ENCODE measurements around the gene PIP5K1C. TPM values are rescaled to one million over a fixed set of nuclear protein-coding genes. Genes with fewer than 3 reads are reported as not detected.

Gene PIP5K1C
- total and polyA plus RNA-seq, 9 donors: 8.4 to 30.0 (median 23.9) TPM

DNA sequence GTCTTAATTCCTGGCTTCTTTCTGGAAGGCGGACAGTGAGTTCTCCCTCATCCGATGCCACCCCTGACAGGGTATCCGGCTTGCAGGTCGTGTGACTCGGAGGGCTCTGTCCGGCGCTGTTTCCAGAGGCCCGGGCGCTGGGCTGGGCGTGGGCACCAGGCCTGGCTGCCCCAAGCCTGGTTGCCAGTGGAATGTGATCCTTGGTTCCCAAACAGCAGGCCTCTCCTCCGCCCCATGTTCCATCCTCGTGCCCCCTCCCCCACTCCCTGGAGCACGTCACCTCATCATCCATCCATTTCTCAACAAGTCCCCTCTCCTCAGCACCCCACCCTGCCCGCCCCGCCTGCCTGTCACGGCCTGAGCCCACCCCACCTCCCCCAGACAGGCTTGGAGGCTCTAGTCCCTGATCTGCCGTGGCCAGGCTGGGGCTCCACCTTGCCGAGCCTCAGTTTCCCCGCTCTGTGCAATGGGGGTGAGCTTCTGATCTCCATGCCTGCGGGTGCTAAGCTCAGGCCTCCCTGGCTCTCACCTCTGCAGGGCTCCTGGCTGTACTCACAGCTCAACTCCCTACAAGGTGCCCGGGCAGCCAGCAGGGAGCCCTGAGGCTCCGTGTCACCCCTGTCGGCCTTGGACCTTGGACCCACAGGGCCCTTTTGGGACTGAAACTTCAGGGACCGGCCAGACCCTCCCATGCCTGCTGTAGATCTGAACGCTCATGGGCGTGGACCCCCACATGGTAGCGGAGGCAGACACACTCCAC is 95.9 kb downstream of the PIP5K1C start:
- Histone ChIP-seq H3K4me3 (ENCODE audit: low read length) (no peak overlapping the region), H3K27ac (ENCODE audit: low read length) (no peak overlapping the region), H3K36me3 (ENCODE audit: control insufficient read depth, insufficient read depth, low read length) (no peaks in the 10 kb centered on the region), H3K4me1 (ENCODE audit: control insufficient read depth, insufficient read depth, low read length) (peaks cover 36% of the 10 kb centered on the region), H3K27me3 (ENCODE audit: control insufficient read depth, insufficient read depth, low read length) (peaks cover 39% of the 10 kb centered on the region), H3K9me3 (replicated peaks; ENCODE audit: control insufficient read depth, low read depth, low read length) (no peaks in the 10 kb centered on the region)
- no peak for DNase-seq
- WGBS (ENCODE audit: insufficient coverage): 75% methylated on average over 23 of the region's 27 CpGs

DNA sequence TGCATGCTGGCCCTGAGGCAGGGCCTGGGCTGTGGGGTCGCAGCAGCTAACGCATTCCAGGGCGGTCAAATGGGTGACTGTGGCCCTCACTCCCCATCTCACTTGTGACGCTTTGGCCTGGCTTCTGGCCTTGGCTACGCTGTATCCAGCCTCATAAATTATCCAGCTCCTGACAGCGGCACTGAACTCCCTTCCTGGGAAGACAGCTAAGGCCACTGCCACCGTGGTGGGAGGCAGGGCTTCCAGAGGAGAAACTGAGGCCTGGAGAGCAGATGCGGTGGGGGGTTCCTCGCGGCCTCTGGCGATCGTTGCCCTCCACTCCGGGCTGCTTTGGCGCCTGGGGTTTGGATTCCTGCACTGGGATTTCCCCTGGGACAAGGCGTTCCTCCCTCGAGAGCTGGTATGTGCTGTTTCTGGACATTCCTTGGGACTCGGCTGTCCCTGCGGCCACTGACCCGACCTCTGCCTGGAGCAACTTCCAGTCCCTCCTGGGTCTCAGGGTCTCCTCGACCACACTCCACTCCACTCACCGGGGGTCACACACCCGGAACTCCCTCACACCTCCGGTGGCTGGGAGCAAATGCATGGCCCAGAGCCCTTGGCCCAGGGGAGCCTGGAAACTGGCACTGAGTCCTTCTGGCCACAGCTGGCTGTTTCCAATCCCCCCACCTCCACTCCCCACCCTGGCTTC is 97.0 kb downstream of the PIP5K1C start:
- no peak overlapping the region for H3K4me3 ChIP-seq (ENCODE audit: low read length)
- H3K4me1 ChIP-seq (ENCODE audit: control insufficient read depth, insufficient read depth, low read length): peaks cover 26% of the 10 kb centered on the region
- no peak for DNase-seq
- no peak overlapping the region for H3K27ac ChIP-seq (ENCODE audit: low read length)
- WGBS (ENCODE audit: insufficient coverage): 55% methylated on average over 23 of the region's 23 CpGs
- no peaks in the 10 kb centered on the region for H3K9me3 ChIP-seq (replicated peaks; ENCODE audit: control insufficient read depth, low read depth, low read length)
- H3K27me3 ChIP-seq (ENCODE audit: control insufficient read depth, insufficient read depth, low read length): peaks cover 37% of the 10 kb centered on the region
- H3K36me3 ChIP-seq (ENCODE audit: control insufficient read depth, insufficient read depth, low read length): no peaks in the 10 kb centered on the region

DNA sequence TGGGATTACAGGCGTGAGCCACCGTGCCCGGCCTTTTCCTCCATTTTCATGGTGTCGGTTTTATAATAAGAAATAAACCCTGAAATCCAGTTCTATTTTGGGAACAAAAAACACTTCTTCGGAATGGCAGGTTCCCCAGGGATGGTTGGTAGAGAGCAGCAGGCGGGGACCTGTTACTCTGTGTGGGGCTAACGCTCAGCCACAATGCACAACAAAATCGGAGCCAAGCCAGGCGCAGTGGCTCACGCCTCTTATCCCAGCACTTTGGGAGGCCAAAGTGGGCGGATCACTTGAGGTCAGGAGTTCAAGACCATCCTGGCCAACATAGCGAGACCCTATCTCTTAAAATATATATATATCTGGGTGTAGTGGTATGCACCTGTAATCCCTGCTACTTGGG is 99.2 kb downstream of the PIP5K1C start:
- Histone ChIP-seq H3K4me1 (ENCODE audit: control insufficient read depth, insufficient read depth, low read length) (peaks cover 6% of the 10 kb centered on the region), H3K9me3 (replicated peaks; ENCODE audit: control insufficient read depth, low read depth, low read length) (no peaks in the 10 kb centered on the region), H3K4me3 (ENCODE audit: low read length) (no peak overlapping the region), H3K27ac (ENCODE audit: low read length) (no peak overlapping the region), H3K36me3 (ENCODE audit: control insufficient read depth, insufficient read depth, low read length) (no peaks in the 10 kb centered on the region), H3K27me3 (ENCODE audit: control insufficient read depth, insufficient read depth, low read length) (peaks cover 15% of the 10 kb centered on the region)
- DNase-seq: no peak
- 75% methylated on average over 8 of the region's 12 CpGs for WGBS (ENCODE audit: insufficient coverage)

DNA sequence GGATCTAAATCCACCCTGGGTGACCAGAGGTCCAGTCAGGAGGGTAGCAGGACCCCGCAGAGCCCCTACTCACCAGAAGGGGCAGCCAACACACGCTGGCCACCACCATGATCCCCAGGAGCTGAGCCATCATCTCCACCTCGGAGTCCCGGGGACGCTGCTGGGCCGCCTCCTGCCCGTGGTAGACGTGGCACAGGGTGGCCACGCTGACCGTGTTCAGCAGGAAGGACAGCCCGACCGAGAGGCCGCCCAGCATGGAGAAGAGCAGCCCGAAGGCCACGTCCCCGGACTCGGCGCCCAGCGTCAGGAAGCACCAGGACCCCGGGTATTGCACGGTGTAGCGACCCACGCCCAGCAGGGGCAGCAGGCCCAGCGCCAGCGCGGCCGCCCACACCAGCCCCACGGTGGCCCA is 100.5 kb downstream of the PIP5K1C start:
- Histone ChIP-seq H3K4me3 (ENCODE audit: low read length) (no peak overlapping the region), H3K27ac (ENCODE audit: low read length) (no peak overlapping the region), H3K36me3 (ENCODE audit: control insufficient read depth, insufficient read depth, low read length) (no peaks in the 10 kb centered on the region), H3K27me3 (ENCODE audit: control insufficient read depth, insufficient read depth, low read length) (peaks cover 5% of the 10 kb centered on the region), H3K9me3 (replicated peaks; ENCODE audit: control insufficient read depth, low read depth, low read length) (no peaks in the 10 kb centered on the region), H3K4me1 (ENCODE audit: control insufficient read depth, insufficient read depth, low read length) (peaks cover 4% of the 10 kb centered on the region)
- 86% methylated on average over 28 of the region's 28 CpGs for WGBS (ENCODE audit: insufficient coverage)
- peak; percentile 0 for DNase-seq

DNA sequence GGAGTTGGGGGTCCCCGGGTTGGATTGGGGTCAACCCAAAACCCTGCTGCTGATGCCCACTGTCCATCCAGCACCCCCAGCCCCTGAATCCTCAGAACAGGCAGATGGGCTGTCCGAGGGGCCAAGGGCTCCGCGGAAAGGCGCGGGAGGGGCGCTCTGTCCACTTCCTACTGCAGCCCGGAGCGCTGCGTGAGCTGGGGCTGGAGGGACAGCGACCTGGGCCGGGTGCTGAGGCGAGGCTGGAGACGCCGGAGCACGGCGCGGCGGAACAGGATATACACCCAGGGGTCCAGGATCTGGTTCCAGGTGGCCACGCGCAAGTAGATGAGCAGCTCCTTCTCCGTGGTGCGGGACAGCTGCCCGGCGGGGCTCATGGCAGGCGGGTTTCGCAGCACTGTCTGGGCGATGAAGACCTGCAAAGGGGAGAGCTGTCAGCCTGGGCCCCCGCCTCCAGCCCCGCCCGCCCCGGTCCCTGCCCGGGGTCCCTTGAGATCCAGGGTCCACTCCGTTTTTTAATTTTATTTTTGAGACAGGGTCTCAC is 104.7 kb downstream of the PIP5K1C start:
- 65% methylated on average over 32 of the region's 34 CpGs for WGBS (ENCODE audit: insufficient coverage)
- Histone ChIP-seq H3K9me3 (replicated peaks; ENCODE audit: control insufficient read depth, low read depth, low read length) (no peaks in the 10 kb centered on the region), H3K4me1 (ENCODE audit: control insufficient read depth, insufficient read depth, low read length) (no peaks in the 10 kb centered on the region), H3K4me3 (ENCODE audit: low read length) (no peak overlapping the region), H3K36me3 (ENCODE audit: control insufficient read depth, insufficient read depth, low read length) (no peaks in the 10 kb centered on the region), H3K27ac (ENCODE audit: low read length) (no peak overlapping the region), H3K27me3 (ENCODE audit: control insufficient read depth, insufficient read depth, low read length) (peaks cover 9% of the 10 kb centered on the region)
- DNase-seq: no peak

DNA sequence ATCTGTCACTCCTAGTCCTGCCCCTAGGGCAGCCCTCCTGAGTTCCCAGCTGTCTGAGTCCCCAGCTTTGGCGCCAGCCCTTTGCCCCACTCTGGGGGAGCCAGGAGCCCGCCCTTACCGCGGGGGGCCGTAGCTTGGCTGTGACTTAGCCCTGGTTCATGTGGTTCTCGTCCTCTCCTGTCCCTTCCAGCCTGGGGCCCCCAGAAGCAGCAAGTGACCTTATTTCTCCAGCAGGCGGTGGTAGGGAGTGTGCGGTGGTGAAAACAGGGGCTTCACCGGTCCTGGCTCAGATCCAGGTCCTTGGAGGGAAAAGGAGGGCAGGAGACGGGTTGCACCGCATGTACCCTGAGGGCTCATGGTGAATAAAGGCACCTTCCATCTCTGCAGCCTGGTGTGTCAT is 107.1 kb downstream of the PIP5K1C start:
- whole genome bisulfite sequencing (ENCODE audit: insufficient coverage): 21% methylated on average over 7 of the region's 11 CpGs
- DNase-seq: no peak
- no peak overlapping the region for H3K27ac ChIP-seq (ENCODE audit: low read length)

DNA sequence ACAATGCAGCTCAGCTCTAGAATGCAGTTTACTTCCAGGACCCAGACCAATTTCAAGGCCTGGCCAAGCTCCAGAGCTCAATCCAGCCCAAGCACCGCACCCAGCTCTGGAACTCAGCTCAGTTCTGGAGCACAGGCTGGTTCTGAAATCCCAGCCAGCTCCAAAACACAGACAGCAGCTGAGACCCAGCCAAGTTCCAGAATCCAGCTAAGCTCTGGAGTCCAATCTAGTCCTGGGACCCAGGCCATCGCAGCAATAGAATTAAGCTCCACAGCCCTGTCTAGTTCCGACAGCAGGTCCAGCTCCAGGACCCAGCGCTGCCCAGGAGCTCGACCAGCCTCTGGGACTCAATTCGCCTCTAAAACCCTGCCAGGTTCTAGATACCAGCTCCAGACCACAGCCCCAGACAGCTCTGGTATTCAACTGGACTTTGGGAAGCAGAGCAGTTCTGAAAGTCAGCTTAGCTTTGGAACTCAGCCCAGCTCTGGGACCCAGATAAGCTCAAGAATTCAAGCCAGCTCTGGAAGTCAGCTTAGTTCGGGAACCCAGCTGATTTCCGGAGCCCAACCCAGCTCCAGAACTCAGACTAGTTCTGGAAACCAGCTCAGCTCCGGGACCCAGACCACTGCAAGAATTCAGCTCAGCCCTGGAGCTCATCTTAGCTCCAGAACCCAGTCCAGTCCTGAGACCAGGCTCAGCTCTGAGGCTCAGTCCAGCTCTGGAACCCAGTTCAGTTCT is 108.2 kb downstream of the PIP5K1C start:
- H3K27ac ChIP-seq (ENCODE audit: low read length): no peak overlapping the region

More for the DNA sequence above, 107.1 kb downstream of the PIP5K1C start:
- peaks cover 9% of the 10 kb centered on the region for H3K27me3 ChIP-seq (ENCODE audit: control insufficient read depth, insufficient read depth, low read length)
- no peaks in the 10 kb centered on the region for H3K36me3 ChIP-seq (ENCODE audit: control insufficient read depth, insufficient read depth, low read length)
- H3K9me3 ChIP-seq (replicated peaks; ENCODE audit: control insufficient read depth, low read depth, low read length): no peaks in the 10 kb centered on the region
- H3K4me1 ChIP-seq (ENCODE audit: control insufficient read depth, insufficient read depth, low read length): no peaks in the 10 kb centered on the region
- no peak overlapping the region for H3K4me3 ChIP-seq (ENCODE audit: low read length)

DNA sequence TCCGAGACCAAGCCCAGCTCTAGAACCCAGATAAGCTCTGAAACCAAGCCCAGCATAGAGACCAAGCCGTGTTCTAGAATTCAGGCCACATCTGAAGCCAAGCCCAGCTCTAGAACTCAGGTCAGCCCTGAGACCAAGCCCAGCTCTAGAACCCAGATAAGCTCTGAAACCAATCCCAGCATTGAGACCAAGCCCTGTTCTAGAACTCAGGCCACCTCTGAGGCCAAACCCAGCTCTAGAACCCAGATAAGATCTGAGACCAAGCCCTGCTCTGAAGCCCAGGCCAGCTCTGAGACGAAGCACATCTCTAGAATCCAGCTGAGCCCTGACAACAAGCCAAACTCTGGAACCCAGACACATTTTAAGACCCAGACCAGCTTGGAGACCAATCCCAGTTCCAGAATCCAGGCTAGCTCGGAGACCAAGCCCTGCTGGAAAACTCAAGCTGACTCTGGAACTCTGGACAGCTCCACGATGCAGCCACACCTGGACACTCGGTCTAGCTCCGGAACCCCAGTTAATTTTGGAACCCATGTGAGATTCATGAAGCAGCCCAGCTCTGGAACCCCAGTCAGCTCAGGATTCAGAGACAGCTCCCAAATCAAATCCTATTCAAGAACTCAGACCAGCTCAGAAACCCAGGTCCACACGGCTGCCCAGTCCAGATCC is 109.1 kb downstream of the PIP5K1C start:
- 89% methylated on average over 8 of the region's 8 CpGs for WGBS (ENCODE audit: insufficient coverage)

More for the DNA sequence above, 108.2 kb downstream of the PIP5K1C start:
- no peaks in the 10 kb centered on the region for H3K9me3 ChIP-seq (replicated peaks; ENCODE audit: control insufficient read depth, low read depth, low read length)
- DNase-seq: no peak
- no peaks in the 10 kb centered on the region for H3K4me1 ChIP-seq (ENCODE audit: control insufficient read depth, insufficient read depth, low read length)
- H3K36me3 ChIP-seq (ENCODE audit: control insufficient read depth, insufficient read depth, low read length): no peaks in the 10 kb centered on the region
- H3K27me3 ChIP-seq (ENCODE audit: control insufficient read depth, insufficient read depth, low read length): peaks cover 11% of the 10 kb centered on the region
- H3K4me3 ChIP-seq (ENCODE audit: low read length): no peak overlapping the region
- 81% methylated on average over 9 of the region's 9 CpGs for WGBS (ENCODE audit: insufficient coverage)

DNA sequence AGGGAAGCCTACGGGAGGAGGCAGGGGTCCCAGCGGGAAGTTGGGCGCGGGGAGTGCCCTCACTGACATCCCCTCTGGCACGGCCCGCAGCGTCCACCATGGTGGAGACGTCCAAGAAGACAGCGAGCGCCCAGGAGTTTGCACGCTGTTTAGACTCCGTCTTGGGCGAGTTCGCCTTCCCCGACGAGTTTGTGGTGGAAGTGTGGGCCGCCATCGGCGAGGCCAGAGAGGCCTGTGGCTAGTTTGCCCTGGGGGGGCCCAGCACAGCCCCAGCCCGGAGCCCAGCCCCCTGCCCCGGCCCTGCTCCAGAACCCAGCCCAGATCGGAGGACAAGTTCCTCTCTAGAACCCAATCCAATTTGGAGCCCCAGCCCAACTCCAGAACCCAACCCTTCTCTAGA is 110.3 kb downstream of the PIP5K1C start:
- H3K4me3 ChIP-seq (ENCODE audit: low read length): no peak overlapping the region
- no peaks in the 10 kb centered on the region for H3K9me3 ChIP-seq (replicated peaks; ENCODE audit: control insufficient read depth, low read depth, low read length)
- no peaks in the 10 kb centered on the region for H3K36me3 ChIP-seq (ENCODE audit: control insufficient read depth, insufficient read depth, low read length)
- peaks cover 5% of the 10 kb centered on the region for H3K4me1 ChIP-seq (ENCODE audit: control insufficient read depth, insufficient read depth, low read length)
- peaks cover 31% of the 10 kb centered on the region for H3K27me3 ChIP-seq (ENCODE audit: control insufficient read depth, insufficient read depth, low read length)
- 93% methylated on average over 22 of the region's 22 CpGs for WGBS (ENCODE audit: insufficient coverage)
- DNase-seq: no peak
- no peak overlapping the region for H3K27ac ChIP-seq (ENCODE audit: low read length)

More for the DNA sequence above, 109.1 kb downstream of the PIP5K1C start:
- no peak for DNase-seq
- Histone ChIP-seq H3K27ac (ENCODE audit: low read length) (no peak overlapping the region), H3K36me3 (ENCODE audit: control insufficient read depth, insufficient read depth, low read length) (no peaks in the 10 kb centered on the region), H3K9me3 (replicated peaks; ENCODE audit: control insufficient read depth, low read depth, low read length) (no peaks in the 10 kb centered on the region), H3K4me3 (ENCODE audit: low read length) (no peak overlapping the region), H3K27me3 (ENCODE audit: control insufficient read depth, insufficient read depth, low read length) (peaks cover 20% of the 10 kb centered on the region), H3K4me1 (ENCODE audit: control insufficient read depth, insufficient read depth, low read length) (no peaks in the 10 kb centered on the region)
